Mucosa of descending colon (tissue), 3 donors: Measurements from ENCODE around the gene HLA-DOB. TPM values are rescaled to one million over a fixed set of nuclear protein-coding genes. Genes with fewer than 3 reads are reported as not detected.
"Not testable (repeated sequence)": the region's sequence is repeated elsewhere in the genome, so short reads cannot be mapped to it uniquely, and the experiment has no call there.

Experiments
- ATAC-seq: fragments of 200-7000 bp; cut with Tn5 transposase; one replicate; pipeline ENCODE4 v1.9.1; 2020; ENCODE audit warnings: mild to moderate bottlenecking, moderate library complexity
- DNase-seq, 3 donors: peaks; one replicate each; pipeline ENCODE4 v3.0.0-alpha.2; 2020
- H3K36me3 ChIP-seq: fragments of 200-600 bp; one replicate; pipeline ENCODE4 v1.8.0; 2021; ENCODE audit warnings: low read depth, mild to moderate bottlenecking
- H3K4me1 ChIP-seq: fragments of 200-600 bp; one replicate; pipeline ENCODE4 v1.8.0; 2021; ENCODE audit warnings: low read depth, mild to moderate bottlenecking
- H3K4me3 ChIP-seq: fragments of 200-600 bp; one replicate; pipeline ENCODE4 v1.8.0; 2021; ENCODE audit warnings: mild to moderate bottlenecking
- H3K9me3 ChIP-seq: fragments of 200-600 bp; one replicate; pipeline ENCODE4 v1.8.0; 2021; ENCODE audit warnings: mild to moderate bottlenecking
- CTCF ChIP-seq: fragments of 200-600 bp; IDR thresholded peaks from one replicate; pipeline ENCODE4 v1.8.0; 2022; ENCODE audit warnings: antibody characterized with exemption, mild to moderate bottlenecking
- intact Hi-C, 2 donors: fragments of 100-400 bp; cut with DNase I in 1 of 2; cut with micrococcal nuclease in 1 of 2; formaldehyde crosslinking; loops; one replicate each; pipeline versions ENCODE4 v1.11.0 to v1.11.1; 2022; cut with DNase I, micrococcal nuclease
- total RNA-seq, 3 donors: library from RNA; stranded (reverse); fragmentation: NEBNext Ultra II Directional in 2 of 3; extraction: Animal tissue kit (Norgen Biotek cat#: 25700) in 2 of 3; gene quantifications; one replicate each; pipeline versions ENCODE4 v1.2.1 to v1.2.4, GENCODE V29; 2021 to 2023
- donor health status: DM: no; HTN: no; CAD: no; lungs with moderate emphysema.
- donor health status: DM: no; HTN: no; CAD: no.
- donor health status: DM: no; HTN: yes; CAD: no.

Gene HLA-DOB
- total RNA-seq, 3 donors from 2014 or later, result 0.38 to 0.87 TPM; not detected in 1

- Histone ChIP-seq H3K4me3 (no peak overlapping the region), H3K4me1 (no peaks in the 10 kb centered on the region), H3K9me3 (no peaks in the 10 kb centered on the region), H3K36me3 (no peaks in the 10 kb centered on the region)
- DNase-seq (no peak), ATAC-seq (no peak)
- no peak for TF ChIP-seq CTCF
- intact Hi-C loops, result no loop called here
These were observed 2.1 kb upstream of the HLA-DOB start for GRCh38 chr6:32818867-32819266.

GRCh38 chr6:32815996-32816395 is 806 bp downstream of the HLA-DOB start:
- ATAC-seq (peak; percentile 45), DNase-seq (no peak)
- Histone ChIP-seq H3K36me3 (no peaks in the 10 kb centered on the region), H3K4me1 (no peaks in the 10 kb centered on the region), H3K4me3 (no peak overlapping the region), H3K9me3 (no peaks in the 10 kb centered on the region)
- intact Hi-C loops, result no loop called here
- no peak for TF ChIP-seq CTCF

GRCh38 chr6:32815115-32815514 is 1.7 kb downstream of the HLA-DOB start:
- ATAC-seq (no peak), DNase-seq (no peak)
- Histone ChIP-seq H3K9me3 (no peaks in the 10 kb centered on the region), H3K4me3 (no peak overlapping the region), H3K36me3 (no peaks in the 10 kb centered on the region), H3K4me1 (no peaks in the 10 kb centered on the region)
- no peak for TF ChIP-seq CTCF
- intact Hi-C loops, result no loop called here

- Histone ChIP-seq H3K9me3 (no peaks in the 10 kb centered on the region), H3K4me3 (no peak overlapping the region), H3K4me1 (no peaks in the 10 kb centered on the region), H3K36me3 (no peaks in the 10 kb centered on the region)
- TF ChIP-seq CTCF, result no peak
- DNase-seq (no peak), ATAC-seq (no peak)
- intact Hi-C loops, result no loop called here
These were observed 2.7 kb downstream of the HLA-DOB start for GRCh38 chr6:32814145-32814544.

- no peaks in the 10 kb centered on the region for H3K4me1 ChIP-seq
- intact Hi-C loops, result no loop called here
- TF ChIP-seq CTCF, result no peak
- DNase-seq (no peak), ATAC-seq (no peak)
- no peak overlapping the region for H3K4me3 ChIP-seq
- H3K36me3 ChIP-seq, result no peaks in the 10 kb centered on the region
- H3K9me3 ChIP-seq, result no peaks in the 10 kb centered on the region
These were observed 7.6 kb downstream of the HLA-DOB start for GRCh38 chr6:32809171-32809570.

GRCh38 chr6:32807020-32807580 is 9.7 kb downstream of the HLA-DOB start:
- H3K9me3 ChIP-seq, result no peaks in the 10 kb centered on the region
- no peak for ATAC-seq
- H3K4me1 ChIP-seq, result no peaks in the 10 kb centered on the region
- intact Hi-C loops, result no loop called here
- H3K36me3 ChIP-seq, result no peaks in the 10 kb centered on the region
- H3K4me3 ChIP-seq, result no peak overlapping the region
- no peak for TF ChIP-seq CTCF
- no peak for DNase-seq

GRCh38 chr6:32805404-32805803 is 11.4 kb downstream of the HLA-DOB start:
- H3K9me3 ChIP-seq, H3K36me3 ChIP-seq, H3K4me1 ChIP-seq, ATAC-seq, H3K4me3 ChIP-seq, intact Hi-C loops, DNase-seq: not testable (repeated sequence)
